Measurements from ENCODE around the gene DERL2.

Gene DERL2

DNA sequence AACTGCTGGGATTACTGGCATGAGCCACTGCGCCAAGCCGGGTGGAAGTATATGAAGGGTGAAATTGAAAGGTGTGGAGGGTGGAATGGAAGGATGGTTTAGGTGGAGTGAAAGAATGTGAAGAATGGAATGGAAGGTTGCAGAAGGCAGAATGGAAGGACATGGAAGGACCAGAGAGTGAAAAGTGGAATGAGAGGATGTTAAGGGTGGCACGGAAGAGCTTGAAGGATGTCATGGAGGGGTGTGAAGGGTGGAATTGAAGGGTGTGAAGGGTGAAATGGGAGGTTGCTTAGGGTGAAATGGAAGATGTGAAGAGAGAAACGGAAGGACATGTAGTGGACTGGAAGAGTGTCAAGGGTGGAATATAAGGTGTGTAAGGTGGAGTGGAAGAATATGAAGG is 16.6 kb upstream of the DERL2 start:
- in situ Hi-C loops (cut with MboI; ENCODE audit: low sequenced_read_pairs) = no loop called here

DNA sequence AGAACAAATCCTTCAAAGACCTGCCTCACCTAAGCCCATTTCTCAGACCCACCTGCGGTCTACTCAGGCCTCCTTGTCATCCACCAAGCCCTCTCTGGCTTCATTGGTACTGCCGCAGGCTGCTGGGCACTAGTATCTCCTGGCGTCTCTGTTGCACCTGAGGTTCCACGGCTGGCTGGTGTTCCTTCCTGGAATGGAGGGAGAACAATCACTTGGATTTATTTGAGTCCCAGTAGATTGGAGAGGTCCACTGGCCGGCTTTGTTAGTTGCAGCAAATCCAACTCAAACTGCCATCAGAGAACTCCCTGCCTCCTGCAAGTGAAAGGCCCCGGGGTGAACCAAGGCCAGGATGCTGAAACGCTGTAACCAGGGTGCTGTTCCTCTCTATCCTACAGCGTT is 15.7 kb upstream of the DERL2 start:
- in situ Hi-C loops (cut with MboI; ENCODE audit: low sequenced_read_pairs) = no loop called here

DNA sequence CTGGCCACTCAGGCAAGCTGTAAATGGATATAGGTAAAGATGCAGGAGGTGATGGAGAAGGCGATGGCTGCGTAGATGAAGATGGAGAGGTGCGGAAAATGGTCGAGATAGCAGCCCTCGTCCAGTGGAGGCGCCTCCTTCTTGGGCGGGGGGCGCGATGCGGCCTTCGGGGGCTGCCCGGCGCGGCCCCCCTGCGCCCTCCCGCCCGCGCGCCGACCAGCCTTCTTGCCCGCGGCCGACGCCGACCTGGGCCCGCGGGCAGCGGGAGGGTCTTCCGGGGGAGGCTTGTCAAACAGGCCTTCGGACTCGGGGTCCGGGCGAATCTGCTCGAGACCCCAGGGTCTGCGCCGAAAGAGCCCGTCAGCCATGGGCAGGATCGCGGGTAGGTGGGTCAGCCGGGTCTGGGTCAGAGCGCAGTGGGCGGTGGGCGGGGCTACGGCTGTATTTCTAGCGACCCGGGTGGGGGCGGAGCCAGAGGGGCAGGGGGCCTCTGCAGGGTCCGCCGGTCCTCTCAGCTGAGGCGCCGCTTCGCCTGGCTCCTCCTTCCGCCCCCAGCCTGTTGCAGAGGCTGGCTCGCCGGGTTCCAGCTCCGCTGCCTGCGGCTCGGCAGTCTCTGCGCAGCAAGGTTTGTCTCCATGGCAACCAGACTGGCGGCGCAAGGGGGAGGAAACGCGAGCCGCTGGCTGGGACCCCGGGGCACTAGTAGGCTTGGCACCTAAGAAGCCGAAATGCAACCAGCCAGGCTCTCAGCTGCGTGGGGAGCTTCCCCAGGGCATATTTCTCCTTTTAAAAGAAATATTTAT is 14.8 kb upstream of the DERL2 start:
- in situ Hi-C loops (cut with MboI; ENCODE audit: low sequenced_read_pairs) = no loop called here

DNA sequence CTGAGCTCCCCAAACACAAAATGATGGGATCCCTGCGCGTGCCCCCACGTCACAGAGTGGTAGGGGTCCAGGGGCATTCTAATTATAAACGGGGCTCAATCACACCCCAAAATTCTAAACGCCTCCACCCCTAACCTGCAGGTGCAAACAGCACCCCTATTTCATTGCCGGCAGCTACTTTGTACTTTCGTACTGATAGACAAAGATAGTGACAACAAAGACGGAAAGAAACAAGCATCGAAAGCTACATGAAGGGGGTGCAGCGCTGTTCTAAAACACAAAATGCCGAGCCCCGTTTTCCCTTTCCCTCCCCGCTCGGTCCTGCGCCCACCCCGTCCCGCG is 14.2 kb upstream of the DERL2 start:
- in situ Hi-C loops (cut with MboI; ENCODE audit: low sequenced_read_pairs) = no loop called here

DNA sequence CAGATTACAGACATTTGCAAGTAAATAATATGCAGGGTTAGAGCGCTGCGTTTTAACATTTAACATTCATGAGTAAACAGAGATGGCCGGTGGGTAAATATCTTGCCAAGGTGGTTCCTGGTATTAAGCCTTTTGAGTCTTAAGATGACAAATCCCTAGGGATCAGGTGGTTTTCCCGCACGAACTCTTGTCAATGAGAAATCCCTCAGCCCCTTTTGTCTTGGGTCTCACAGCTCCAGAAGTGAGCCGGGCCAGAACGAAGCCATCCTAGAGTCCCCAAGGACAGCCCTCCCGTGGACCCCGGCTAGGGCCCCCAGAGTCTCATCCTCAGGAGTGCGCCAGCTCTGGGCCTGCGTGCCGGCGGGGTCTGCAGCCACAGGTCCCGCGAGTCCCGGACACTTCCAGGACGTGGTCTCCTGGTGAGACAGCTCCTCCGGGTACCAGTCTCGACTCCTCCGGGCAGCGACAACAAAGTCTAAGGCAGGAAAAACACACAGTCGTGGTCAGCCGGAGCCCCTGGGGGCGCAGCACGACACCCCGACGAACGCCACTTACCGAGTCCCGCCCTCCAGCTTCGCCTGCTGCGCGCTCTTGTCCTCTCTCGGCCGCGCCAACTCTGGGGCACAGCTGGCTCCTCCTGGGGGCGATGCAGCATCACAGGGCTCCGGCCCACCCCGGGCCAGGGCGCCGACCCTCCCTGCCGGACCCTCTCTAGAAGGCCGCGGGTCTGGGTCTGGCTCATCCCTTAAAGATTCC is 13.7 kb upstream of the DERL2 start:
- in situ Hi-C loops (cut with MboI; ENCODE audit: low sequenced_read_pairs) = no loop called here

DNA sequence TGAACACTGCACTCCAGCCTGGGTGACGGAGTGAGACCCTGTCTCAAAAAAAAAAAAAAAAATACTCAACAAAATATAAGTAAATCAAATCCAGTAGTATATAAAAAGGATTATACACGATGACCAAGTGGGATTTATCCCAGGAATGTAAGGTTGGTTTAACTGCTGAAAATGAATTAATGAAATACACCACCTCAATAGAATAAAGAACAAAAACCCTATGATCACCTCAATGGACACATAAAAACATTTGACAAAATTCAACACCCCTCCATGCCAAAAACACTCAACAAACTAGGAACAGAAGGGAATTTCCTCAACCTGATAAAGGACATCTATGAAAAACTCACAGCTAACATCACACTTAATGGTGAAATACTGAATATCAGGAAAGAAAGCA is 7.0 kb upstream of the DERL2 start:
- in situ Hi-C loops (cut with MboI; ENCODE audit: low sequenced_read_pairs) = no loop called here

DNA sequence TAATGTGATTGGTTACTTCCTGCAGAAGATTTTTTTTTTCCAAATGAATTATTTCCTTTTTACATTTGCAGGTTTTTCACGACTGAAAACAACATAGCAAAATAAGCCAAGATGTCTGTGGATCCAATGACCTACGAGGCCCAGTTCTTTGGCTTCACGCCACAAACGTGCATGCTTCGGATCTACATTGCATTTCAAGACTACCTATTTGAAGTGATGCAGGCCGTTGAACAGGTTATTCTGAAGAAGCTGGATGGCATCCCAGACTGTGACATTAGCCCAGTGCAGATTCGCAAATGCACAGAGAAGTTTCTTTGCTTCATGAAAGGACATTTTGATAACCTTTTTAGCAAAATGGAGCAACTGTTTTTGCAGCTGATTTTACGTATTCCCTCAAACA is 2.8 kb upstream of the DERL2 start:
- in situ Hi-C loops (cut with MboI; ENCODE audit: low sequenced_read_pairs) = no loop called here

DNA sequence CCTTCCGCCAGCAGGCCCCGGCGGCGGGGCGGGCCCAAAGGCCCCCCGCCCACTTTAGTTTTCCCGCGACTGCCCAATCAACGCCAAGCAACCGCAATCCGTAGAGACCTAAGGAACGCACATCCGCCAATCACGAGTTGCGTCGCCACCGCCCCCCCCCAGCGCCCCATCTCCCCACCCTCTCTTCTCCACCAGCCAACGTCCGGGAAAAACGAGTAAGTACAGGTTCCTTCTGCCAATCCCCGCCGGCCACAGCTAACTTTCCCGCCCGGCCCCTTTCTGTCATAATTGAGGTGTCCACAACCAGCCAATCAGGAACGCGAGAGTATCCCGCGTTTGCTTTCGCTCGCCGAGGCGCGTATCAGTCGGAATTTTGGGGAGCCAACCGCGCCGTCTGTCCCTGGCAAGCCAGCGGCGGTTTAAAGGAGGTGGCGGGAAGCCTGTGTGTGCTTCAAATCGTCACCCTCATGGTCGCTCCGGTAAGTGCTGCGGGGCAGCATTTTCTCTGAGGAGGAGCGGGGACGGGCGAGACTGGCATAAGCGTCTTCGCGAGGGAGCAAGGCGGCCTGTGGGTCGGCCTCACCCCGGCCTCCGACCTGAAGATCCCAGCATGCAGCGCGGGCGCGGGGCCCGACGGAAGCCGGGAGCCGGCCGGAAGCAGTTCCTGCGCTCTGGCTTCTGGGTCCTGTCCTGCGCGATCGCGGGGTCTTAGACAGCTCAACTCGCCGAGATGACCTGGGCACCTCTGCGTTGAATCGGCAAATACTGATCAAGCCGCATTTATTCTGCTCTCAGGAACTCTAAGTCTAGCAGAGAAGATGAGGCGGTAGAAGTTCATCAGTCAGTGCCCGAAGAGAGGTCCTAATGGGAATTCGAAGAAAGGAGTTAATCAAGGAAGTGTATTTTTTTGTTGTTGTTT is 487 bp upstream of the DERL2 start, which contains the start of gene MIS12:
TSS of gene MIS12 (plus strand) at position 361 of the 919 bp plus-strand sequence. CDS start 2,297 bp downstream, outside the sequence.
- in situ Hi-C loops (cut with MboI; ENCODE audit: low sequenced_read_pairs) = no loop called here

DNA sequence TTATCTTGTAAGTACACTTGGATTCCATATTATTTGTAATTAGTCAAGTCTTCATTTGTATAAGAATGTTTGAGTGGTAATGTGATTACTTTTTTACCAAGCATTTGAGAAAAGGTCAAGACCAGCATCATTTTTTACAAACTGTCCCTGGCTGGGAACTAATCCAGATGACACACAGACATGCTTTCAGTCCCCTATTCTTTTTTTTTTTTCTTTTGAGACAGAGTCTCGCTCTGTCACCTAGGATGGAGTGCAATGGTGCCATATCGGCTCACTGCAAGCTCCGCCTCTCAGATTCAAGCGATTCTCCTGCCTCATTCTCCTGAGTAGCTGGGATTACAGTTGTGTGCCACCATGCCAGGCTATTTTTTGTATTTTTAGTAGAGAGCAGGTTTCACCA is 4.5 kb downstream of the DERL2 start:
- in situ Hi-C loops (cut with MboI; ENCODE audit: low sequenced_read_pairs) = no loop called here

DNA sequence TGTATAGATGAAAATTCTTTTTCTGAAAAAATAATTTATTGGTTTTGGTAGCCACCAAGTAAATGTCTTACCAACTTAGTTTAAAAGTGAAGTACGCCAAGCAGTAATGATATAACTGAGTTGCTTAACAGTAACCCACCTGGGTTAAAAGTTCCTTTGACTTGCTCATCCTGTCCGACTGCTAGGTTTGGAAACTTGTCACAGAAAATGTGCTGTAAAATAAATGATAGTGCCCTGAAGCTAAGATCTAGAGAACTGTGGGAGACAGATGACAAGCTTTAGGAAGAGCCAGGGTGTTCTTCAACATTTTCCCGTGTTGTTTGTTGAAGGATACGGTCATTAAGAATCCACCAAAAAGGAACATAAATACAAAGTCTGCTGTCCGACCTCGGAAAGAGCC is 5.0 kb downstream of the DERL2 start:
- in situ Hi-C loops (cut with MboI; ENCODE audit: low sequenced_read_pairs) = no loop called here

DNA sequence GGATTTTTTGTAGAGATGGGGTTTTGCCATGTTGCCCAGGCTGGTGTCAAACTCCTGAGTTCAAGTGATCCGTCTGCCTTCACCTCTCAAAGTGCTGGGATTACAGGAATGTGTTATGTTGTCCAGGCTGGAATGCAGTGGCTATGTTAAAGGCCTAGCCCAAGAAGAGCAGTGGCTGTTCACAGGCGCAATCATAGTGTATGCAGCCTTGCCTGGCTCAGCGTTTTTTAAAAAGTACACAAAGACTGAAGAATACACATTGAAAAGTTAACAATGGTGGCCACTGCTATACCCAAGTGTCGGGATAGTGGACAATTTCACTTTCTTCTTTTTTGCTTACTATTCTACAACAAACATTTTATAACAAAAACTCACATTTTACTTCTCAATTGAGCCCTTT is 7.0 kb downstream of the DERL2 start:
- in situ Hi-C loops (cut with MboI; ENCODE audit: low sequenced_read_pairs) = no loop called here

DNA sequence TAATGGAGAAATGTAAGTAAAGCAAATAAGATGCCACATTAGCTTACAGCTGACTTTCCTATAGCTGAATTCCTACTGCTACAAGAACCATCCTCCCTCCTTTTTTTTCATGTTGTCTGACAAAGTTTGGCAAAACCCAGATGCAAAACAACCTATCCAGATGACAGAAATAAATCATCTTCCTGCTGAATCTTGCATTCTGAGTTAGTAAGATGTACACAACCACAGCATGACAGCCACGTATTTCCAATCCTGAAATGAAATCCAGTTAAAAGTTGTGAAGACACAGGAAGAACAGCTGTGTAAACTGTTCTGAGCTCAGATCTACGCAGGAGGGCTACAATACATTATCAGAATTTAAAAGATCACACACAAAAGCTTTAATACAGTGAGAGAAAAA is 12.1 kb downstream of the DERL2 start:
- in situ Hi-C loops (cut with MboI; ENCODE audit: low sequenced_read_pairs) = no loop called here

DNA sequence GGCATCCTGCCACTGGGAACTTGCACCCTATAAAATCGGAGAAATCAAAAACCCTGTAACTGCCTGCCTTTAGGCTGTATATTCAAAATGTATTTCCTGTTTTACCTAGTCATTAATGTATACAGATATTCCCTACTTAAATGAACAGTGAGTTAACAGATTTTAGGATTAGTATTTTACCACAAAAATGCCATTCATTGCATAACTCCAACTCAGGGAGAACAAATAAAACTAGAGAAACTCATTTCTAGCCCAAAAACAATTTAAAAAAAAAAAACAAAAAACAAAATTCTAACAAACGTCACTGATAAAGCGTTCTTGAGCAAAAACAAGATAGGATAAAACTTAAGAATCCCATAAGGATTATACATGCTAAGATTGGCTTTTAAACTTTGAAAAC is 13.5 kb downstream of the DERL2 start:
- in situ Hi-C loops (cut with MboI; ENCODE audit: low sequenced_read_pairs) = no loop called here

DNA sequence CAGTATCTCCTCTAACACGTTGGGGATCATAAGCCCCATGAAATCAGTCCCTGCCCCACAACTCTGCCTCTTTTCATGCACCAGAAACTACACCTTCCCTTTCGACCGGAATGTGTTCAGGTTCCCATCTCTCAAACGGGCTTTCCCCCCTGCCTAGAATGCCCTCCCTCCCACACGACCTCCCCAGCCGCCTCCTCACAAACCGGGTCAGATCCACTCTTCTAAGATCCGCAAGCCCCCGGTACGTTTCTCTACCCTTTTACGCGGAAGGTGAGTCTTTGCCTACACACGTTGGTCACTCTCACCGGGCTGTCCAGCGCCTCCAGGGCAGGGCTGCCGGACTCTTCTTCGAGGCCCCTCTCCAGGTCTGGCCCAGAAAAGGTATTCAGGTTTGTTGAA is 17.9 kb downstream of the DERL2 start:
- in situ Hi-C loops (cut with MboI; ENCODE audit: low sequenced_read_pairs) = no loop called here

DNA sequence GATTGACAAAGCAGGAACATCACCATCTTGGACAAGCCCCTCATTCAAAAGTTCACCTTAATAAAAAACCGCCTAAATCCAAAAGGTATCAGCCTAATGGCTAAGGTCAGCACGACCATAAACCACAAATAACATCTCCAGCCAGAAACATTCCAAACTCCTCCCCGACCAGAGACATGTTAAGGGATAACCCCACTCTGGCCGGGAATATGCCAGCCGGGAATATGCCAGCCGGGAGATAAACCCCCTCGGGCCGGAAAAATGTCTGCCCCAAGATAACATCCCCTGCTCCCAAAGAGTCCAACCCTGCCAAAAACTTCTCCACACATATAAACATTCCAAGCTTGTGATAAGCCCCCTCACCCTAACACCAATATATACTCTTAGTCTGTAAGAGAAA is 18.6 kb downstream of the DERL2 start:
- in situ Hi-C loops (cut with MboI; ENCODE audit: low sequenced_read_pairs) = no loop called here

DNA sequence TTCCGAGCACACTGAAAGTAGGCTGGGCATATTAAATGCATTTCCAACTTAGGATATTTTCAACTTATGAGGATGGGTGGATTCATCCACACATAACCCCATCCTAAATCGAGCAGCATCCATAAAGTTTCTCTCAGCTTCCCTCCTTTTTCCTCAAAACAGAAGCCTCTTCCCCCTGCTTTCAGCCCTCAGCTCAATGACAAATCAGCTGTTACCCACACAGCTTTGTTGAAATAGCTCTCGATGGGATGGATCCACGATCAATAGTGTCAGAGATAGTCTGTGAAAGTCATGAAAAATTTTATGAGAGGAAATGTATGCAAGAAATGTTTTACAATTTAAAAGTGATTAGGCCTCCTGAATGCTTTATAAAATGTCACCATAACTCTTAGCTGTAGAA is 19.7 kb downstream of the DERL2 start:
- in situ Hi-C loops (cut with MboI; ENCODE audit: low sequenced_read_pairs) = no loop called here

DNA sequence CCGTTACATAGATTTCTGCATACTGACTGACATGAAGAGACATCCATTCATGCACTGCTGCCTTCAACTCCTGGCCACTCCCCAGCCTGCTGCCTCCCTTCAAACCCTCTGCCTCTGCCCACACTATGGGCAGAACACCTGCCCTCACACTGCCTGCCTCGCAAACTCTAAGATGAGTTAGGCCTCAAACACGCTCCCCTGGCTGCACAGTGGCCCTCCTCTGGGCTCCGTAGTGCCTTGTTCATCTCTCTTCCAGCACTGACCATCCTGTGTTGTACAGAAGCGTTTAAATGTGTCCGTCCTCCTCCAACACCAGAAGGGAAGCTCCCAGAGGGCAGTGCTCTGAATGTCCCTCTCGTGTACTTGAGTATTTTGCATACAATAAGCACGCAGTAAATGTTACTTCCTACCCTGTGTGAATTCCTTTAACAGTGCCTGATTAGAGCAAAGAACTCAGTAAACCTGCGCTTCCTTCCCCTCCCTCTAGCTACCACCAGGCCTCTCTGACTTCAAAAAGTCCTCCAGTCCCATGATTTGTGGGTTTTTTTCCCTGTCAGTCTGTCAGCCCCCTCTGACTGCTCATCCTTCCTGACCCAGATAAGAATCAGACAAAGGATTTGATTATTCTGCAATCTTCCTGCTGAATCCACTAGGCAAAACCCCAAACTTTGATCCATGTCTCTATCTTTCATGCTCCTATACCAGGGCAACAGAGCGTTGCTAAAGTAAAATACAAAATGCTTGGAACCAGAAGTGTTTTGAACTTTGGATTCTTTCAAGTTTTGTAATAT is 21.1 kb downstream of the DERL2 start:
- in situ Hi-C loops (cut with MboI; ENCODE audit: low sequenced_read_pairs) = no loop called here

DNA sequence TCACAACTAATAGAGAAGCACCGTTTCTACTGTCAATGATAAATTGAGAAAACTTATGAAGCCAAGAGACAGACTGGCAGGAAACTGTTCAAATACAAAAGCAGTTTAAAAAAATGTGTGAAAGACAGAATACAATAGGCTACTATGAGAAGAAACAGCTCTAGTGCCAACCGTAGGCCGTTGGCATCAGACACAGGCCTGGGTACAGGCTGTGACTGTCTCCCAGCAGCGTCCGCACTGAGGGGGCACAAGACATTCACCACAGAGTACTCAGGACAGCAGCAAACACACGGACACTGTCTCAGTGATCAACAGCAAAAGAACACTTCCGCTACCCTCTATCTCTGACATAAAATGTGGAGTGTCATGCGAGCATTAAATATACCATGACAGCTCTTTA is 39.2 kb downstream of the DERL2 start:
- in situ Hi-C loops (cut with MboI; ENCODE audit: low sequenced_read_pairs) = no loop called here

DNA sequence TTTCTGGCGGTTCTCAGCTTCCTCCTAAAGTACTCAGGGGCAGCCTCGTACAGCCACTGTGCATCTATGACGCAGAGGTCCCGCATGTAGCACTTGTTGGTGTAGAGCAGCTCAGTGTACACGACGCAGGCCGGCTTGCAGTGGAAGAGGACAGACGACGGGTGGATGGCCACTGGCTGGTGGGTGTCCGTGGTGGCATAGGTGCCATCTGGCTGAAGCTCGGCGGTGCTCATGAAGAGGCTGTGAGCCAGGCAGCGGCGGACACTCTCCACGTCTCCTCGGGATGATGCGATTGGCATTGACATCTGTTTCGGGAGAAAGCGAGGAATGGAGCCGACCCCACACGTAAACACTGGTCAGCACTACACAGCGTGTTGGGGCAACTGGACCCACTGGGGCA is 41.8 kb downstream of the DERL2 start:
- in situ Hi-C loops (cut with MboI; ENCODE audit: low sequenced_read_pairs) = no loop called here

DNA sequence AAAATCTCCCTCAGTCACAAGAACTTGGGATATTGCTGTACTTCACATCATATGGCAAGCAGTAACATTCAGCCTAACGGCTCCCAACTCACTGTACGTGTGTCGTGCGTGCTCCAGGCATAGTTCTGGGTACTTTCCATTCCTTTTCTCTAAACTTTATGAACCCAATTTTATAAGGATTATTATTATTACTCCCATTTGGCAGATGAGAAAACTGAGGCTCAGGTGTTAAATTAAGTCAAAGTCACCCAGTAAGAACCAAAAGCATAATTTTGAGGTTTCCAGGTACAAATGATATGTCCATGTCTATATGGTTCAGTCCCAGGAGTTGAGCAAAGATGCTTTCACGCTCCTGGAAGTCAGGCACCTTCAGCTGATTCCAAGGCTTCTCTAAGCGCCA is 42.2 kb downstream of the DERL2 start:
- in situ Hi-C loops (cut with MboI; ENCODE audit: low sequenced_read_pairs) = no loop called here

DNA sequence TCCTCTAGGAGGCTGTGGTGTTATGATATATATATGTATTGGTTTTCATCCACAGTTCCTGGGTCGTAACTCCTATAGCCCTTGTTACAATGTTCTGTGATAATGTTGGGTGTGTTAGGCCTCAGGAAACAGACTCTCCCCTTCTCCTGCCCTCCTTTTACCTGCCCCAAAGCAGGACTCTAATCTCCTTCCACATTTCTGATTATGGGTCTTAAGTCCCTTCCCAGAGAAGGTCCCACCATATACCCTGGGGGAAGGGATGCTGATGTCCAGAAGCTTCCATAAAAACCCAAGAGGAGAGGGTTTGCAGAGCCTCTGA is 46.6 kb downstream of the DERL2 start:
- in situ Hi-C loops (cut with MboI; ENCODE audit: low sequenced_read_pairs) = no loop called here
